ENCODE results near the gene ITPR3.

DNA sequence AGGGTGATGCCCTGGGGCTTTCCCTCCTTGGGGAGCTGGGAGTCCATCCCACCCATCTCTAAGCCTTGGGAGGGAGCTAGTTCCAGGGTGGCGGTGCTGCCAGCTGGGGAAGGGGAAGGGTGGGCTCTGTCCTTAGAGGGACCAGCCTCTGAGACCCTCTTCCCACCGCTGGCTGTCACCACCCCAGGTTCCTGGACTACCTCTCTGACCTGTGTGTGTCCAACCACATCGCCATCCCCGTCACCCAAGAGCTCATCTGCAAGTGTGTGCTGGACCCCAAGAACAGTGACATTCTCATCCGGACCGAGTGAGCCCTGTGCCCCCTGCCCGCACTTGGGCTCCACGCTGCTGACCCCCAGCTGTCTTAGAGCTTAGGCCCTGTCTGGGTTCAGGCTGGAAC lies 47.2 kb downstream of the ITPR3 start:
- TF ChIP-seq, protein P1, sequence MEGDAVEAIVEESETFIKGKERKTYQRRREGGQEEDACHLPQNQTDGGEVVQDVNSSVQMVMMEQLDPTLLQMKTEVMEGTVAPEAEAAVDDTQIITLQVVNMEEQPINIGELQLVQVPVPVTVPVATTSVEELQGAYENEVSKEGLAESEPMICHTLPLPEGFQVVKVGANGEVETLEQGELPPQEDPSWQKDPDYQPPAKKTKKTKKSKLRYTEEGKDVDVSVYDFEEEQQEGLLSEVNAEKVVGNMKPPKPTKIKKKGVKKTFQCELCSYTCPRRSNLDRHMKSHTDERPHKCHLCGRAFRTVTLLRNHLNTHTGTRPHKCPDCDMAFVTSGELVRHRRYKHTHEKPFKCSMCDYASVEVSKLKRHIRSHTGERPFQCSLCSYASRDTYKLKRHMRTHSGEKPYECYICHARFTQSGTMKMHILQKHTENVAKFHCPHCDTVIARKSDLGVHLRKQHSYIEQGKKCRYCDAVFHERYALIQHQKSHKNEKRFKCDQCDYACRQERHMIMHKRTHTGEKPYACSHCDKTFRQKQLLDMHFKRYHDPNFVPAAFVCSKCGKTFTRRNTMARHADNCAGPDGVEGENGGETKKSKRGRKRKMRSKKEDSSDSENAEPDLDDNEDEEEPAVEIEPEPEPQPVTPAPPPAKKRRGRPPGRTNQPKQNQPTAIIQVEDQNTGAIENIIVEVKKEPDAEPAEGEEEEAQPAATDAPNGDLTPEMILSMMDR (conservative IDR thresholded peaks at IDR 0.05; ENCODE audit: low read length) = no peak
- no peak for TF ChIP-seq EZH2phosphoT487 (IDR thresholded peaks at IDR 0.05; ENCODE audit: borderline replicate concordance, low read depth, low read length)
